Superior temporal gyrus (tissue), 1 donor: ENCODE data around the gene EGFR.

ENCODE experiments used
- DNase-seq: peaks from one replicate; pipeline ENCODE4 v3.0.0-alpha.2; 2016; ENCODE audit errors: extremely low spot score

EGFR gene

GRCh38 chr7:55127135-55127551, 108.3 kb downstream of the EGFR start:
- no peak for DNase-seq

GRCh38 chr7:55127622-55128081, 108.8 kb downstream of the EGFR start:
- no peak for DNase-seq

GRCh38 chr7:55128693-55129394, 110.0 kb downstream of the EGFR start:
- DNase-seq, result no peak

- no peak for DNase-seq
Observed at GRCh38 chr7:55129541-55130394, 111.0 kb downstream of the EGFR start.

- DNase-seq, result peak; percentile 47
Observed at GRCh38 chr7:55130395-55131141, 111.8 kb downstream of the EGFR start.

GRCh38 chr7:55131142-55131929, 112.5 kb downstream of the EGFR start:
- no peak for DNase-seq

- DNase-seq, result no peak
Observed at GRCh38 chr7:55132550-55132889, 113.7 kb downstream of the EGFR start.

- DNase-seq, result no peak
Observed at GRCh38 chr7:55132890-55133551, 114.2 kb downstream of the EGFR start.

GRCh38 chr7:55133630-55134358, 115.0 kb downstream of the EGFR start:
- no peak for DNase-seq

- no peak for DNase-seq
Observed at GRCh38 chr7:55134359-55134725, 115.5 kb downstream of the EGFR start.

GRCh38 chr7:55134786-55135185, 116.0 kb downstream of the EGFR start:
- no peak for DNase-seq

- no peak for DNase-seq
Observed at GRCh38 chr7:55135462-55135861, 116.6 kb downstream of the EGFR start.

GRCh38 chr7:55138663-55139062, 119.8 kb downstream of the EGFR start:
- no peak for DNase-seq

- DNase-seq, result no peak
Observed at GRCh38 chr7:55140221-55140940, 121.6 kb downstream of the EGFR start.

GRCh38 chr7:55140941-55141278, 122.1 kb downstream of the EGFR start:
- no peak for DNase-seq

- DNase-seq, result no peak
Observed at GRCh38 chr7:55142919-55143600, 124.2 kb downstream of the EGFR start.

- DNase-seq, result no peak
Observed at GRCh38 chr7:55144333-55145317, 125.8 kb downstream of the EGFR start.

GRCh38 chr7:55145606-55146005, 126.8 kb downstream of the EGFR start:
- DNase-seq, result no peak
